Hindlimb muscle (tissue), 1 donor: ENCODE data around the gene TMEM272. TPM values are rescaled to one million over a fixed set of nuclear protein-coding genes. Genes with fewer than 3 reads are reported as not detected.

Experiments
- DNase-seq: peaks from one replicate; pipeline ENCODE4 v3.0.0-alpha.2; 2013
- polyA plus RNA-seq: library from polyadenylated mRNA; unstranded; fragments of 120-200 nt; gene quantifications from one replicate; pipeline ENCODE4 v1.2.1, GENCODE V29; 2013; ENCODE audit not compliant: insufficient read length

The TMEM272 gene
- polyA plus RNA-seq, 1 donor: 0.41 TPM

DNA sequence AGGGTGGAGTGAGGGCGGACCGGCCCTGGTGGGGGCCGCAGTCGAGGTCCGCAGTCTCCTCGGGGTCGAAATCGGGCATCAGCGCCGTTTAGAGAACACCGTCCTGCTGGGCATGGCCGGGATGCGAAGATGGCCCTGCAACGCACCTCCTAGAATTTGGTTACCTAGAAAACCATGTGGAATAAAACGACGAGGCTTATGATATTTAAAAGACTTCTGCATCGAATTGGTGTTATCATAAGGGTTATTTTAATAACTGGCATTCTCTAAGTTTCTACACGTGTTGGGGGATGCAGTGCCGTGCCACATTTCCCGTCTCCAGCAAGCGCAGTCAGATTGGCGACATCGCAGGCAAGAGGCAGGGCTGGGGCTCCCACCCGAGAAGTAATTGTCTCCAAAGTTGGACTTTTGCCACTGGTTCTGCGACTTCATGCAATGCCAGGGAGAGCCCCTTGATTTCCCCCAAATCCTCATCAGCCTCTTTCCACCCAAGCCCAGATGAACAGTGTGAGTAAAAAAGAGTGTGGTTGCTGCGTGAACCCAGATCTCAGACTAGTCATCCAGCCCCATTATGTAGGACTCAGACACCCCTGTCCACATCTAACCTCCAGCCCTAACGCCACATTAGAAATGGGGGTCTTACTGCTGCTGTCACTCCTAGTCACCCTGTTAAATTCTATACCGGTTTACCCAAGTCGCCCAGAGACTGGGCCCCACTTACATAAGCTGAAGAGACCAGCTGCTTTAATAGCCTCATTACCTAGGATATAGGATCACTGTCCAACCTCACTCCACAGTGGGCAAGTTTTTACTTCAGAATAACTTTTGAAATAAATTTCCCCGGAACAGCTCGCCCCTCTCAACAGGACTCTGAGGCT is 40.4 kb downstream of the TMEM272 start:
- peak; percentile 46 for DNase-seq

- peak; percentile 89 for DNase-seq
Measured at GRCh38 chr13:51803422-51804294, 41.3 kb downstream of the TMEM272 start, which contains the start of gene DHRS12. DHRS12 (minus strand) TSS chr13:51804163; CDS start chr13:51799659, 4,504 bp downstream.

GRCh38 chr13:51802631-51803418 is 42.2 kb downstream of the TMEM272 start:
- no peak for DNase-seq

- DNase-seq: no peak
Measured at GRCh38 chr13:51801631-51802099, 43.3 kb downstream of the TMEM272 start.

GRCh38 chr13:51800486-51800885 is 44.5 kb downstream of the TMEM272 start:
- no peak for DNase-seq

DNA sequence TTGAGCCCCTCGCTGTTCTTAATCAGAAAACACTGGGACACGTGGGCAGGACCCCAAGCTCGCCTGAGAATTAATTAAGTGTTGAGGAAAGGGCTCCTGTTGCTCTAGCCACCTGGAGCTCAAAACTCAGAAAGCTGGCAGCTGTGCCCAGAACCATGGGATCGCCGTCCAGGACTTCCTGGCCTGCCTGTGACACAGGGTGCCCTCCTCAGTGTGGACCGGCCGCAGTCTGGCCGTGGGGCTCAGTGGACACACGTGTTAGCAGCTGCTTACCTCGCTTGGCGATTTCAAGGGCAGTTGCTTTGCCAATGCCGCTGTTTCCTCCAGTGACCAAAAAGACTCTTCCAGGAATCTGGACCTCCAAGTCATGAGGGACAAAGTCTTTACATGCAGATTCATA is 45.7 kb downstream of the TMEM272 start:
- DNase-seq: no peak

GRCh38 chr13:51797664-51798488 is 47.1 kb downstream of the TMEM272 start:
- DNase-seq: peak; percentile 71

GRCh38 chr13:51796546-51796945 is 48.4 kb downstream of the TMEM272 start:
- no peak for DNase-seq

DNA sequence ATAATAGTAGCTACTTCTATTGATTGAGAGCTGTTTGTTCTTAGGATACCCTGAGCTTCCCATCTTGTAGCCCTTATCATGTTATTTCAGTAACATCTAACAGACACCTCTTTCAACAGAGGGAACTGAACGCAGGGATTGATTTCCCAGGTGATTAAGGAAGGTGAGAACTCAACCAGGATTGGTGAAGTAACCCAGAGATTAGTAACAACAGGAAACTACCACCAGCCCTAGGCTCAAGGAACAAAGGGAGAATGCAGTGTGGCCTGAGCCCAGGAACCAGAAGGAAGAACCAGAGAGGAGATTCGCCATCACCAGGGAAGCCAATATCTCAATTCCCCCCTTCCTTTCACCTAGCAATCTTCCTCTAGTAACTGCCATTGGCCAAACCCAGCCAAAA is 49.6 kb downstream of the TMEM272 start:
- no peak for DNase-seq

GRCh38 chr13:51794964-51795363 is 50.0 kb downstream of the TMEM272 start:
- DNase-seq: no peak

DNA sequence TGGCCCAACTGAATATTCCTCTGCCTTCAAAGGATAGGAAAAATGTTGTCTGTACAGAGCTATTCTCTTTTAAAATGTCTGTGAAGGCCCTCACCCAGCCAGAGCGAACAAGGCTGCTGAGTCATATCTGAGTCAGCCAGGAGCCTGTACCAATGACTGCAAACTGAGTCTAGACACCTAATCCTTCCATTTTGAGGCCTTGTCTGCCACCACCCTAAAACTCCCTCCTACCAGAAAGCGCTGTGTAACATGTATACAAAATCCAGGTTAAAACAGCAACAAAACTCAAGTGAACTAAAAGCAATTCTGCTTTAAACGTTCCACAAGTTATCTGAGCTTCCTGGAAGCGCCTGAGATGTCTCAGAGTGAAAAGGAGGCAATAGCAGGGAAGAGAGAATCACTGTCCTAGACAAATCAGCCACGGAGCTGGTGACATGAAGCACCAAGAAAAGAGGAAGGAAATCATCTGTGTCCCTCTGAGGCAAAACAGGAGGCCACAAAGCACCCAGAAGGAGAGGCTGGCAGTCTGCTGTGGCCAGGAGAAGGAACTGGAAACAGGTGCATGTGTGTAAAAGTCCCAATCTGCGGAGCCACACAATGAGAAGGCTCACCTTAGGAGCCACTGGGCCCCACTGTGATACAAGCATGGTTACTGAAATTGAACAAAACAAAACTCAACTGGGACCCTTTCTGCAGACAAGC is 51.3 kb downstream of the TMEM272 start:
- no peak for DNase-seq

- DNase-seq: peak; percentile 51
Measured at GRCh38 chr13:51786425-51787265, 58.3 kb downstream of the TMEM272 start.

DNA sequence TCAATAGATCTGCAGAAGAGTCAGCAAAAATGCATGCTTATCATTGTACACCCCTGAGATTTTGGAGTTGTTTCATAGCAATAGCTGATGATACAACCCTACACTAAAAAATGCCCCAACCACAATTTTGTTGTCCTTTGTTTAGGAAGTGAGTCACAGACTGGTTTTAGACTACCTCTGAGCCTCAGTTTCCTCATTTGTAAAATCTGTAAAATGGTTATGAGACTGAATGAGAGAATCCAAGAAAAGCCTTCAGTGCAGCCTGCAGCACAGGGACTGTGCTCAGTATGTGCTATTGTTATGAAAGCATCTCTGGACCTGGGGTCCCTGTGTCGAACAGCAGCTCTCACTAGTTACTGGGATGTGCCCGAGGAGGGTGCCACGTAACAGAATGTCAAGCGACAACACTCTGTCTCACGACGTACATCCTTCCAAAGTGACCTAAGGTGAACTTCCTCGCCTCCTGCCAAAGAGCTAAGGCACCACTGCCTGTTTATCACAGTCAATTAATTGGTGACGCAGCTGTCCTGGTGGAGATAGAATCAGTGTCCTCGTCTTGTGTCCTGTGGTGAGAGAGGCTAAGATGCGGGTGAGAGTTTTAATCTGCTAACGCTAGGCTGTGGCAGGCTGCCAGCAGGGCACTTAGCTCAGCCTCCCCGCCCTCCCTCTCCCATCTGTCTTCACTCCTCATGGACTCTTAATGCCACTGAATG is 59.1 kb downstream of the TMEM272 start:
- no peak for DNase-seq

GRCh38 chr13:51784097-51784496 is 60.9 kb downstream of the TMEM272 start:
- DNase-seq: no peak

DNA sequence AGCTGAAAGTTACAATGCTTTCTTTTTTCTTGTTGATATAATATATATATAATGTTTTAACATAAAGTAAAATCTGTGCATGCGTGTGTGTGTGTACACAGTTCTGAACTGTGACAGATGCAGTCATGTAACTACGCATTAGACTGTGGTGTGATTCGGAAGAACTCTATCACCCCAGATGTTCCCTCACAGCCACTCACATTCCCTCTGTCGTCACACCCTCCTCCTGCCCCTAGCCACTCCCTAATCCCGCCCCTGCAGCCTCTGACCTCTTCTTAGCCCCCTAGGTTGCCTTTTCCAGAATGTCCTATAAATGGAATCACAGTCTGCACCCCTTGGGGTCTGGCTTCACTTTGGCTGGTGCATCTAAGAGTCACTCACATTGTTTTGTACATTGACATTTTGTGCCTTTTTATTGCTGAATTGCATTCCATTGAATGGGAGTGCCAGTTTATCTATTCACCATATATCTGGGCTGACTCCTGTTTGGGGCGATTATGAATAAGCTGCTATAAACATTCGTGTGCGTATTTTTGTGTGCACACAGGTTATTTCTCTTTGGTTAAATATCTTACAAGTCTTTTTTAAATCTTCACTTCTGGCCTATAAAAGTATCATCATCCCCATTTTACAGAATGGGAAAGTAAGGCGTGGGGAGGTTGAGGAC is 61.4 kb downstream of the TMEM272 start:
- DNase-seq: no peak

- no peak for DNase-seq
Measured at GRCh38 chr13:51782026-51782710, 62.8 kb downstream of the TMEM272 start.

GRCh38 chr13:51781246-51782022 is 63.5 kb downstream of the TMEM272 start:
- DNase-seq: no peak
